ENCODE data around the gene MFSD2A. TPM values are rescaled to one million over a fixed set of nuclear protein-coding genes. Genes with fewer than 3 reads are reported as not detected.

MFSD2A gene
- total RNA-seq, 1 experiment from 2014 or later: 12.1 TPM

- peak overlapping the region; percentile 7; the same call in 1 of the 2 replicates for H3K4me2 ChIP-seq (ENCODE audit: low read length)
- TF ChIP-seq CTCF (conservative IDR thresholded peaks at IDR 0.05; ENCODE audit: low read depth, low read length) (no peak), EZH2phosphoT487 (IDR thresholded peaks at IDR 0.05; ENCODE audit: borderline replicate concordance, low read length) (no peak), EZH2 (IDR thresholded peaks at IDR 0.05; ENCODE audit: low read length, unreplicated experiment) (no peak)
- no peak overlapping the region for H3K4me3 ChIP-seq (ENCODE audit: low read length)
- CTCF ChIA-PET: interaction anchor here (0.6 to 0.7 kb wide), 2 partner anchors 96 to 162 kb away, joined by 3 to 4 read pairs; no protein-coding TSS in a partner anchor
- DNase-seq: peak; percentile 79
- H2AFZ ChIP-seq (ENCODE audit: low read length): no peak overlapping the region
- no peak overlapping the region for H3K9ac ChIP-seq (ENCODE audit: low read length)
- H3K9me2 ChIP-seq (replicated peaks; ENCODE audit: low read length): no peaks in the 10 kb centered on the region
- H3K27me3 ChIP-seq (ENCODE audit: low read length): no peaks in the 10 kb centered on the region
- peaks cover 13% of the 10 kb centered on the region for H3K4me1 ChIP-seq (ENCODE audit: insufficient read depth, low read length)
- no peaks in the 10 kb centered on the region for H3K9me3 ChIP-seq (ENCODE audit: low read length)
- no TSS peak for BruUV-seq (replicated peaks)
- intact Hi-C loops (cut with micrococcal nuclease): no loop called here
- peak; percentile 37; the same call in 1 of the 2 replicates for ATAC-seq
- no peak overlapping the region for H3K27ac ChIP-seq (ENCODE audit: low read length)
- H3K36me3 ChIP-seq (ENCODE audit: low read depth, low read length): no peaks in the 10 kb centered on the region
- H3K79me2 ChIP-seq (ENCODE audit: low read length): no peaks in the 10 kb centered on the region
- H4K20me1 ChIP-seq (ENCODE audit: low read length): no peaks in the 10 kb centered on the region
- no peaks in the 10 kb centered on the region for H3F3A ChIP-seq (ENCODE audit: low read length, unreplicated experiment)
- POLR2A ChIA-PET (ENCODE audit: unreplicated experiment): no interaction called here
Measured at GRCh38 chr1:39943471-39944290, 11.3 kb upstream of the MFSD2A start.

DNA sequence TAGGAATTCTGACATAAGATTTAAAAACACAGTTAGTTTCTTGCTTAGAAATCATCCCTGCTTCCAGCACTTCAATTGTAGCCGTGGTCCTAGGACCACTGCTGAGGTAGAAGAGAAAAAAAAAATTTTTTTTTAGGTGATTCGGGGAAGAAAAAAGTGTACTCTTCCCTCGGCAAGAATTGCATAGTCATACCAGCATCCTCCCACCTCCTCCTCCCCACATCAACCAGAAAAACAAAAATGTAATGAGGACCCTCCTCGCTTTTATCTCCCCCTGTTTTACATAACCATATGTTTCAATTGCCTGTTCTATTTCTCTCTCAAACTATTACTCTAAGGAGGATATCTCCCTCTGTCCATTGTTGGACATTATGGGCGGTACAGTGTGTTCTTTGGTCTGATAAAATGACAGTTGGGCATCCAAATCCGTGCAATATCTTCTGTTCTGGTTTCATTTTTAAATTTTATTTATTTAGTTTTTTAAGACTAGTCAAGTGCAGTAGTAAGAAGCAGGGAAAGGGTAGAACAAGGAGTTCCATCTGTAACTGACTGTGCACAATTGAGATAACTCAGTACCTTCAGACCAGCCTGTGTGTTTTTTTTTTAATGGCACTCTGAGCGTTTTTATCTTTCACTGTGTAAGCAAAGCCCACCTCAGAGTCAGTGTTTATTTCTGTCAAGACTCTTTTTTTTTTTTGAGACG is 10.4 kb upstream of the MFSD2A start:
- Histone ChIP-seq H2AFZ (ENCODE audit: low read length) (no peak overlapping the region), H3K27ac (ENCODE audit: low read length) (no peak overlapping the region), H3K4me2 (ENCODE audit: low read length) (no peak overlapping the region), H3K4me1 (ENCODE audit: insufficient read depth, low read length) (peaks cover 13% of the 10 kb centered on the region), H3F3A (ENCODE audit: low read length, unreplicated experiment) (no peaks in the 10 kb centered on the region), H3K9me2 (replicated peaks; ENCODE audit: low read length) (no peaks in the 10 kb centered on the region), H3K4me3 (ENCODE audit: low read length) (no peak overlapping the region), H4K20me1 (ENCODE audit: low read length) (no peaks in the 10 kb centered on the region), H3K79me2 (ENCODE audit: low read length) (no peaks in the 10 kb centered on the region), H3K9me3 (ENCODE audit: low read length) (no peaks in the 10 kb centered on the region), H3K36me3 (ENCODE audit: low read depth, low read length) (no peaks in the 10 kb centered on the region), H3K9ac (ENCODE audit: low read length) (no peak overlapping the region), H3K27me3 (ENCODE audit: low read length) (no peaks in the 10 kb centered on the region)
- TF ChIP-seq EZH2 (IDR thresholded peaks at IDR 0.05; ENCODE audit: low read length, unreplicated experiment) (no peak), EZH2phosphoT487 (IDR thresholded peaks at IDR 0.05; ENCODE audit: borderline replicate concordance, low read length) (no peak), CTCF (conservative IDR thresholded peaks at IDR 0.05; ENCODE audit: low read depth, low read length) (no peak)
- intact Hi-C loops (cut with micrococcal nuclease): no loop called here
- ChIA-PET POLR2A (ENCODE audit: unreplicated experiment) (no interaction called here), CTCF (no interaction called here)
- ATAC-seq (no peak), DNase-seq (no peak)
- no TSS peak for BruUV-seq (replicated peaks)

- H3K9me2 ChIP-seq (replicated peaks; ENCODE audit: low read length): no peaks in the 10 kb centered on the region
- no peak overlapping the region for H3K4me2 ChIP-seq (ENCODE audit: low read length)
- H4K20me1 ChIP-seq (ENCODE audit: low read length): no peaks in the 10 kb centered on the region
- POLR2A ChIA-PET (ENCODE audit: unreplicated experiment): no interaction called here
- H2AFZ ChIP-seq (ENCODE audit: low read length): no peak overlapping the region
- intact Hi-C loops (cut with micrococcal nuclease): no loop called here
- no peaks in the 10 kb centered on the region for H3K27me3 ChIP-seq (ENCODE audit: low read length)
- ATAC-seq (no peak), DNase-seq (no peak)
- BruUV-seq (replicated peaks): no TSS peak
- no peak overlapping the region for H3K27ac ChIP-seq (ENCODE audit: low read length)
- TF ChIP-seq EZH2phosphoT487 (IDR thresholded peaks at IDR 0.05; ENCODE audit: borderline replicate concordance, low read length) (no peak), CTCF (conservative IDR thresholded peaks at IDR 0.05; ENCODE audit: low read depth, low read length) (no peak), EZH2 (IDR thresholded peaks at IDR 0.05; ENCODE audit: low read length, unreplicated experiment) (no peak)
- H3K4me3 ChIP-seq (ENCODE audit: low read length): no peak overlapping the region
- no peaks in the 10 kb centered on the region for H3K9me3 ChIP-seq (ENCODE audit: low read length)
- CTCF ChIA-PET: no interaction called here
- H3K79me2 ChIP-seq (ENCODE audit: low read length): no peaks in the 10 kb centered on the region
- H3F3A ChIP-seq (ENCODE audit: low read length, unreplicated experiment): no peaks in the 10 kb centered on the region
- H3K4me1 ChIP-seq (ENCODE audit: insufficient read depth, low read length): peaks cover 13% of the 10 kb centered on the region
- H3K36me3 ChIP-seq (ENCODE audit: low read depth, low read length): no peaks in the 10 kb centered on the region
- H3K9ac ChIP-seq (ENCODE audit: low read length): no peak overlapping the region
Measured at GRCh38 chr1:39946216-39946615, 8.7 kb upstream of the MFSD2A start.

All from PC-3 (cell line).